ENCODE measurements around the gene ZC3H10.

DNA sequence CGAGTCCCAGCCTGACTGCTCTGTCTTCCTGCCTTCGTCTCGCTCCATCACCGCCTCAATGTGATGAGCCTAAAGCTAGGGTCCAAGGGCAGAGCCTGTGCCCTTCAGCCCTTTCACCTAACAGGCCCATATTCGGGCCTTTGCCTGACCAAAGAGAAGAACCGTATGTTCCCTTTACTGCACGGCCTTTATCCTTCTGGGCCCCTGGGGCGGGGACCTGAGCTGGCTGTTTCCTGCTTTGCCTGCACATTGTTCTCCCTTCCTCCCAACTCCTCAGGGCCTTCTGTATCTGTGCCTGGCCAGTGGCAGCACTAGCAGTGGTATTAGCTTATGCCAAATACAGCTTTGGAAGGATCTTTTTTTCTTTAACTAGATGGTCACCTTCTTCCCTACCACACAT is 25.8 kb downstream of the ZC3H10 start:
- TF ChIP-seq, protein P1, sequence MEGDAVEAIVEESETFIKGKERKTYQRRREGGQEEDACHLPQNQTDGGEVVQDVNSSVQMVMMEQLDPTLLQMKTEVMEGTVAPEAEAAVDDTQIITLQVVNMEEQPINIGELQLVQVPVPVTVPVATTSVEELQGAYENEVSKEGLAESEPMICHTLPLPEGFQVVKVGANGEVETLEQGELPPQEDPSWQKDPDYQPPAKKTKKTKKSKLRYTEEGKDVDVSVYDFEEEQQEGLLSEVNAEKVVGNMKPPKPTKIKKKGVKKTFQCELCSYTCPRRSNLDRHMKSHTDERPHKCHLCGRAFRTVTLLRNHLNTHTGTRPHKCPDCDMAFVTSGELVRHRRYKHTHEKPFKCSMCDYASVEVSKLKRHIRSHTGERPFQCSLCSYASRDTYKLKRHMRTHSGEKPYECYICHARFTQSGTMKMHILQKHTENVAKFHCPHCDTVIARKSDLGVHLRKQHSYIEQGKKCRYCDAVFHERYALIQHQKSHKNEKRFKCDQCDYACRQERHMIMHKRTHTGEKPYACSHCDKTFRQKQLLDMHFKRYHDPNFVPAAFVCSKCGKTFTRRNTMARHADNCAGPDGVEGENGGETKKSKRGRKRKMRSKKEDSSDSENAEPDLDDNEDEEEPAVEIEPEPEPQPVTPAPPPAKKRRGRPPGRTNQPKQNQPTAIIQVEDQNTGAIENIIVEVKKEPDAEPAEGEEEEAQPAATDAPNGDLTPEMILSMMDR (conservative IDR thresholded peaks at IDR 0.05) = no peak
- no peak for TF ChIP-seq EZH2 (IDR thresholded peaks at IDR 0.05; ENCODE audit: low read depth)
